GM23338 (cell line): ENCODE measurements around the gene ACTR6. TPM values are rescaled to one million over a fixed set of nuclear protein-coding genes. Genes with fewer than 3 reads are reported as not detected.

ENCODE experiments used
- ATAC-seq: fragments of 200-7000 bp; cut with Tn5 transposase; 3 replicates; pipeline ENCODE4 v1.9.1; 2020
- DNase-seq: peaks from one replicate; pipeline ENCODE4 v3.0.0-alpha.2; 2015; ENCODE audit warnings: low spot score
- H2AFZ ChIP-seq: fragments of 200-600 bp; sonication (generic); 2 replicates; pipeline ENCODE4 v1.8.0; 2016; ENCODE audit warnings: antibody characterized with exemption, mild to moderate bottlenecking, moderate library complexity
- H3F3A ChIP-seq: fragments of 200-600 bp; sonication (generic); replicated peaks from 2 replicates; pipeline ENCODE4 v1.8.0; 2017; ENCODE audit warnings: antibody characterized with exemption, mixed run types, low read depth
- H3K27ac ChIP-seq: fragments of 200-600 bp; sonication (generic); 2 replicates; pipeline ENCODE4 v1.6.1; 2016; ENCODE audit warnings: low read depth
- H3K27me3 ChIP-seq: fragments of 200-600 bp; sonication (generic); 2 replicates; pipeline ENCODE4 v1.8.0; 2016; ENCODE audit warnings: mild to moderate bottlenecking, mixed run types, moderate library complexity; ENCODE audit not compliant: insufficient read depth
- H3K36me3 ChIP-seq: fragments of 200-600 bp; sonication (generic); 2 replicates; pipeline ENCODE4 v1.8.0; 2016; ENCODE audit warnings: mild to moderate bottlenecking; ENCODE audit not compliant: insufficient read depth
- H3K4me1 ChIP-seq: fragments of 200-600 bp; sonication (generic); 2 replicates; pipeline ENCODE4 v1.8.0; 2016; ENCODE audit warnings: mild to moderate bottlenecking, moderate library complexity; ENCODE audit not compliant: insufficient read depth
- H3K4me2 ChIP-seq: fragments of 200-600 bp; sonication (generic); 2 replicates; pipeline ENCODE4 v1.7.1; 2017; ENCODE audit warnings: mixed run types
- H3K4me3 ChIP-seq: fragments of 200-600 bp; sonication (generic); 2 replicates; pipeline ENCODE4 v1.6.1; 2016; ENCODE audit warnings: mixed run types
- H3K79me2 ChIP-seq: fragments of 200-600 bp; sonication (generic); replicated peaks from 2 replicates; pipeline ENCODE4 v1.8.0; 2017; ENCODE audit warnings: mild to moderate bottlenecking; ENCODE audit not compliant: insufficient read depth
- H3K9me2 ChIP-seq: fragments of 200-600 bp; sonication (generic); 2 replicates; pipeline ENCODE4 v1.8.0; 2017; ENCODE audit not compliant: insufficient read depth
- H4K20me1 ChIP-seq: fragments of 200-600 bp; sonication (generic); replicated peaks from 2 replicates; pipeline ENCODE4 v1.8.0; 2017; ENCODE audit warnings: mild to moderate bottlenecking; ENCODE audit not compliant: insufficient read depth
- H3K27ac Mint-ChIP-seq: 2 replicates; pipeline ENCODE4 v1.8.0; 2020; ENCODE audit warnings: inconsistent platforms, mild to moderate bottlenecking, moderate library complexity, mixed read lengths
- H3K27me3 Mint-ChIP-seq: 3 replicates; pipeline ENCODE4 v1.8.0; 2022; ENCODE audit warnings: low read depth, mild to moderate bottlenecking, moderate library complexity, mixed read lengths, inconsistent platforms; ENCODE audit not compliant: insufficient read depth, poor library complexity
- H3K36me3 Mint-ChIP-seq: 3 replicates; pipeline ENCODE4 v1.8.0; 2021; ENCODE audit warnings: low read depth, mild to moderate bottlenecking, inconsistent platforms, moderate library complexity, mixed read lengths
- H3K4me1 Mint-ChIP-seq: 3 replicates; pipeline ENCODE4 v1.8.0; 2020; ENCODE audit warnings: mild to moderate bottlenecking, inconsistent platforms, mixed read lengths
- H3K4me3 Mint-ChIP-seq: 3 replicates; pipeline ENCODE4 v1.8.0; 2021; ENCODE audit warnings: moderate library complexity, mild to moderate bottlenecking, inconsistent platforms, mixed read lengths
- H3K9me3 Mint-ChIP-seq: 3 replicates; pipeline ENCODE4 v1.8.0; 2020; ENCODE audit warnings: moderate library complexity, mild to moderate bottlenecking, inconsistent platforms, mixed read lengths
- EZH2 ChIP-seq: fragments of 200-600 bp; sonication (generic); IDR thresholded peaks from one replicate; pipeline ENCODE4 v1.8.0; 2017; ENCODE audit warnings: antibody characterized with exemption, mild to moderate bottlenecking, low read depth; ENCODE audit not compliant: unreplicated experiment
- EZH2phosphoT487 ChIP-seq: fragments of 200-600 bp; sonication (generic); IDR thresholded peaks from one replicate; pipeline ENCODE4 v1.8.1; 2018; ENCODE audit warnings: antibody characterized with exemption; ENCODE audit not compliant: unreplicated experiment
- NANOG ChIP-seq: IDR thresholded peaks from 2 replicates; pipeline ENCODE4 v1.6.1; 2016; ENCODE audit warnings: antibody characterized with exemption, borderline replicate concordance
- POLR2AphosphoS5 ChIP-seq: IDR thresholded peaks from 2 replicates; pipeline ENCODE4 v1.6.1; 2016; ENCODE audit warnings: antibody characterized with exemption, low read depth
- polyA plus RNA-seq: library from polyadenylated mRNA; unstranded; fragments of >200 nt; fragmentation: Nextera tagmentation; extraction: Ambion mirVana; gene quantifications from 2 replicates; pipeline ENCODE4 v1.2.1, GENCODE V29; 2016
- total RNA-seq: library from RNA; depleted of rRNA; stranded (reverse); fragments of >200 nt; shearing (Covaris generic); gene quantifications from 2 replicates; pipeline ENCODE4 v1.2.3, GENCODE V29; 2014
- TF ChIP-seq, protein P1 (sequence below): IDR thresholded peaks from one replicate; pipeline ENCODE4 v1.6.1; 2018; ENCODE audit warnings: antibody characterized with exemption; ENCODE audit not compliant: unreplicated experiment
- TF ChIP-seq, protein P2 (sequence below): IDR thresholded peaks from 2 replicates; pipeline ENCODE4 v1.6.1; 2016; ENCODE audit warnings: antibody characterized with exemption
- TF ChIP-seq, protein P3 (sequence below), 2 experiments: fragments of 200-600 bp in 1 of 2; sonication (generic) in 1 of 2; conservative IDR thresholded peaks; 2 replicates each; pipeline versions ENCODE4 v1.5.1 to v1.6.1; 2016 to 2017; ENCODE audit warnings: antibody characterized with exemption in 2 of 2, low read depth in 2 of 2, mild to moderate bottlenecking in 2 of 2, moderate library complexity in 1 of 2

ACTR6 gene
- total and polyA plus RNA-seq, 2 experiments from 2014 or later: 30.1 to 42.5 TPM

DNA sequence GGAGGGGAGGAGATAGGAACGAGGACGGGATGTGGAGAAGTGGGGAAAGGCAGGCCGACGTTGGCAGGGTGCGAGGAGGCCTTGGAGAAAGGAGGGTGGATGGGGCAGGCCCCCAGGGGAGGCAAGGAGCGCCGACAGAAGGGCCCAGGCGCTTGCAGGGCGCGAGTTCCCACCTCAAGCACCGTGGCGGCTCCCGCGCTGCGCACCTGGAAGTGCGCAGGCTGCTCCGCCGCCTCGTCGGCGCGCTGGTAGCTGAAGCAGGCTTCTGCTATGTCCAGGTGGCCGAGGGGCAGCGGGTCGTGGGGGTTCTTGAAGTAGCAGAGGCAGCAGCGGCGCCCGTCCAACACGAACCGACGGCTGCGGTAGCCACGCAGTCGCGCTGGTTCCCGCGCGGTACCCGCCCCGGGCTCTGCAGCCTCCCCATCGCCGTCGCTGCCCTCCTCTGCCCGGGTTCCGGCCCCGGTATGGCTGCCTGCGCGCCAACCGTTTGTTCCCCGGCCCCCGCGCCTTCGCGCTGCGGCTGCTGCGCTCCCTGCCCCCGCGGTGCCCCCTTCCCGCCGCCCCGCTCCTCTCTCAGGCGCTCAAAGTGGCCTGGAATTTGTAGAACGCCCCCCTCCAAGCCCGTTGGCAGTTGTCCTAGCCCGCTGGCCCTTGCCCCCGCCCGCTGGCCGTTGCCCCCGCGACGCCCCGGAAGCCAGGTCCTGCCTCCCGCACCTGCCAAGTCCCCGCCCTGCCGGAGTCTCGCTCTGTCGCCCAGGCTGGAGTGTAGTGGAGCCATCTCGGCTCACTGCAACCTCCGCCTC is 1.1 kb upstream of the ACTR6 start:
- Histone ChIP-seq H3K4me1 (peaks cover 21% of the 10 kb centered on the region), H3K4me3 (peak overlapping the region; percentile 63), H3K36me3 (no peaks in the 10 kb centered on the region; the same call in 1 of the 2 replicates), H3K27me3 (no peaks in the 10 kb centered on the region), H3K9me2 (no peaks in the 10 kb centered on the region), H2AFZ (peak overlapping the region; percentile 94), H3F3A (peaks cover 8% of the 10 kb centered on the region; the same call in 1 of the 2 replicates), H3K4me2 (peak overlapping the region; percentile 92), H3K79me2 (peaks cover 42% of the 10 kb centered on the region), H3K27ac (peak overlapping the region; percentile 48; the same call in 1 of the 2 replicates), H4K20me1 (no peaks in the 10 kb centered on the region; the same call in 1 of the 2 replicates)
- Mint-ChIP-seq H3K27ac (peak overlapping the region; percentile 64; the same call in 1 of the 2 replicates), H3K9me3 (no peaks in the 10 kb centered on the region), H3K27me3 (peaks cover 8% of the 10 kb centered on the region), H3K4me1 (peaks cover 9% of the 10 kb centered on the region), H3K4me3 (peak overlapping the region; percentile 98), H3K36me3 (peaks cover 11% of the 10 kb centered on the region)
- DNase-seq: peak; percentile 94
- TF ChIP-seq NANOG (no peak), POLR2AphosphoS5 (peak; percentile 64; the same call in 1 of the 2 replicates), EZH2 (no peak)
- TF ChIP-seq, protein P1, sequence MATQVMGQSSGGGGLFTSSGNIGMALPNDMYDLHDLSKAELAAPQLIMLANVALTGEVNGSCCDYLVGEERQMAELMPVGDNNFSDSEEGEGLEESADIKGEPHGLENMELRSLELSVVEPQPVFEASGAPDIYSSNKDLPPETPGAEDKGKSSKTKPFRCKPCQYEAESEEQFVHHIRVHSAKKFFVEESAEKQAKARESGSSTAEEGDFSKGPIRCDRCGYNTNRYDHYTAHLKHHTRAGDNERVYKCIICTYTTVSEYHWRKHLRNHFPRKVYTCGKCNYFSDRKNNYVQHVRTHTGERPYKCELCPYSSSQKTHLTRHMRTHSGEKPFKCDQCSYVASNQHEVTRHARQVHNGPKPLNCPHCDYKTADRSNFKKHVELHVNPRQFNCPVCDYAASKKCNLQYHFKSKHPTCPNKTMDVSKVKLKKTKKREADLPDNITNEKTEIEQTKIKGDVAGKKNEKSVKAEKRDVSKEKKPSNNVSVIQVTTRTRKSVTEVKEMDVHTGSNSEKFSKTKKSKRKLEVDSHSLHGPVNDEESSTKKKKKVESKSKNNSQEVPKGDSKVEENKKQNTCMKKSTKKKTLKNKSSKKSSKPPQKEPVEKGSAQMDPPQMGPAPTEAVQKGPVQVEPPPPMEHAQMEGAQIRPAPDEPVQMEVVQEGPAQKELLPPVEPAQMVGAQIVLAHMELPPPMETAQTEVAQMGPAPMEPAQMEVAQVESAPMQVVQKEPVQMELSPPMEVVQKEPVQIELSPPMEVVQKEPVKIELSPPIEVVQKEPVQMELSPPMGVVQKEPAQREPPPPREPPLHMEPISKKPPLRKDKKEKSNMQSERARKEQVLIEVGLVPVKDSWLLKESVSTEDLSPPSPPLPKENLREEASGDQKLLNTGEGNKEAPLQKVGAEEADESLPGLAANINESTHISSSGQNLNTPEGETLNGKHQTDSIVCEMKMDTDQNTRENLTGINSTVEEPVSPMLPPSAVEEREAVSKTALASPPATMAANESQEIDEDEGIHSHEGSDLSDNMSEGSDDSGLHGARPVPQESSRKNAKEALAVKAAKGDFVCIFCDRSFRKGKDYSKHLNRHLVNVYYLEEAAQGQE: no peak
- ATAC-seq: peak; percentile 84

DNA sequence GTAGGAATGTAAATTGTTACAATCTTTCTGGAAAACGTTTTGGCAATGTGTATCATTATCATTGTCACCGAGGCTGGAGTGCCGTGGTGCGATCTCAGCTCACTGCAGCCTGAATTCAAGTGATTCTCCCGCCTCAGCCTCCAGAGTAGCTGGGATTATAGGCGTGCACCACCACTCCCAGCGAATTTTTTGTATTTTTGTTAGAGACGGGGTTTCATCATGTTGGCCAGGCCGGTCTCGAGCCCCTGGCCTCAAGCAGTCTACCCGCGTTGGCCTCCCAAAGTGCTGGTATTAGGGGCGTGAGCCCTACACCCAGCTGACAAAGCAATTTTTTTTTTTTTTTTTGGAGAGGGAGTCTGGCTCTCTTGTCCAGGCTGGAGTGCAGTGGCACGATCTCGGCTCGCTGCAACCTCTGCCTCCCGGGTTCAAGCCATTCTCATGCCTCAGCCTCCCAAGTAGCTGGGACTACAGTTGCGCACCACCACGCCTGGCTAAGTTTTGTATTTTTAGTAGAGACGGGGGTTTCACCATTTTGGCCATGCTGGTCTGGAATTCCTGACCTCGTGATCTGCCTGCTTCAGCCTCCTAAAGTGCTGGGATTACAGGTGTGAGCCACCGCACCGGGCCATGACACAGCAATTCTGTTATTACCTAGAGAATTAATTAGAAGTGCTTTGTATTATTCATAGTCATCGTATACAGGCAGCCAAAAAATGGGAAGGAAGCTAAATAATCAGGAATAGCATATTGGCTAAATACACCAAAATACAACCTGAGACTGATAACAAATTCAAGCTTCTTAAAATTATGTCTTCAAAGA is 1.2 kb downstream of the ACTR6 start:
- peaks cover 21% of the 10 kb centered on the region for H3K4me1 ChIP-seq
- H3K4me2 ChIP-seq: peak overlapping the region; percentile 92
- Mint-ChIP-seq H3K27me3 (peaks cover 8% of the 10 kb centered on the region), H3K4me1 (peaks cover 9% of the 10 kb centered on the region), H3K27ac (peak overlapping the region; percentile 96), H3K9me3 (no peaks in the 10 kb centered on the region), H3K4me3 (peak overlapping the region; percentile 98), H3K36me3 (peaks cover 12% of the 10 kb centered on the region)
- H3K9me2 ChIP-seq: no peaks in the 10 kb centered on the region
- peaks cover 9% of the 10 kb centered on the region for H3K36me3 ChIP-seq
- H3K27me3 ChIP-seq: no peaks in the 10 kb centered on the region
- H3K79me2 ChIP-seq: peaks cover 44% of the 10 kb centered on the region
- peak overlapping the region; percentile 60; the same call in 1 of the 2 replicates for H3K27ac ChIP-seq
- no peak for ATAC-seq
- no peak overlapping the region for H2AFZ ChIP-seq
- peaks cover 8% of the 10 kb centered on the region; the same call in 1 of the 2 replicates for H3F3A ChIP-seq
- peak overlapping the region; percentile 63 for H3K4me3 ChIP-seq
- no peak for DNase-seq
- peaks cover 6% of the 10 kb centered on the region; the same call in 1 of the 2 replicates for H4K20me1 ChIP-seq
- TF ChIP-seq, protein P1: no peak
- TF ChIP-seq, protein P2, sequence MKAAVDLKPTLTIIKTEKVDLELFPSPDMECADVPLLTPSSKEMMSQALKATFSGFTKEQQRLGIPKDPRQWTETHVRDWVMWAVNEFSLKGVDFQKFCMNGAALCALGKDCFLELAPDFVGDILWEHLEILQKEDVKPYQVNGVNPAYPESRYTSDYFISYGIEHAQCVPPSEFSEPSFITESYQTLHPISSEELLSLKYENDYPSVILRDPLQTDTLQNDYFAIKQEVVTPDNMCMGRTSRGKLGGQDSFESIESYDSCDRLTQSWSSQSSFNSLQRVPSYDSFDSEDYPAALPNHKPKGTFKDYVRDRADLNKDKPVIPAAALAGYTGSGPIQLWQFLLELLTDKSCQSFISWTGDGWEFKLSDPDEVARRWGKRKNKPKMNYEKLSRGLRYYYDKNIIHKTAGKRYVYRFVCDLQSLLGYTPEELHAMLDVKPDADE: no peak
- TF ChIP-seq EZH2phosphoT487: no peak
- TF ChIP-seq, protein P3, sequence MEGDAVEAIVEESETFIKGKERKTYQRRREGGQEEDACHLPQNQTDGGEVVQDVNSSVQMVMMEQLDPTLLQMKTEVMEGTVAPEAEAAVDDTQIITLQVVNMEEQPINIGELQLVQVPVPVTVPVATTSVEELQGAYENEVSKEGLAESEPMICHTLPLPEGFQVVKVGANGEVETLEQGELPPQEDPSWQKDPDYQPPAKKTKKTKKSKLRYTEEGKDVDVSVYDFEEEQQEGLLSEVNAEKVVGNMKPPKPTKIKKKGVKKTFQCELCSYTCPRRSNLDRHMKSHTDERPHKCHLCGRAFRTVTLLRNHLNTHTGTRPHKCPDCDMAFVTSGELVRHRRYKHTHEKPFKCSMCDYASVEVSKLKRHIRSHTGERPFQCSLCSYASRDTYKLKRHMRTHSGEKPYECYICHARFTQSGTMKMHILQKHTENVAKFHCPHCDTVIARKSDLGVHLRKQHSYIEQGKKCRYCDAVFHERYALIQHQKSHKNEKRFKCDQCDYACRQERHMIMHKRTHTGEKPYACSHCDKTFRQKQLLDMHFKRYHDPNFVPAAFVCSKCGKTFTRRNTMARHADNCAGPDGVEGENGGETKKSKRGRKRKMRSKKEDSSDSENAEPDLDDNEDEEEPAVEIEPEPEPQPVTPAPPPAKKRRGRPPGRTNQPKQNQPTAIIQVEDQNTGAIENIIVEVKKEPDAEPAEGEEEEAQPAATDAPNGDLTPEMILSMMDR (conservative IDR thresholded peaks at IDR 0.05; ENCODE audit: low read depth in 2 of 2): no peak
